WTC11 (cell line): ENCODE data around the gene RMI2. TPM values are rescaled to one million over a fixed set of nuclear protein-coding genes. Genes with fewer than 3 reads are reported as not detected.
"Not testable (repeated sequence)": the region's sequence is repeated elsewhere in the genome, so short reads cannot be mapped to it uniquely, and the experiment has no call there.

ENCODE experiments used
- ATAC-seq: fragments of 200-7000 bp; cut with Tn5 transposase; 2 replicates; pipeline ENCODE4 v1.10.0; 2021; ENCODE audit warnings: mild to moderate bottlenecking, moderate library complexity
- CTCF ChIA-PET: fragments of 300-600 bp; sonication (Branson Sonifier 250); formaldehyde crosslinking; loops from one replicate; lab custom pipeline; 2021; ENCODE audit warnings: antibody characterized with exemption; lab: Charles Lee
- POLR2A ChIA-PET: fragments of 350-600 bp; sonication (Branson Sonifier 250); formaldehyde crosslinking; loops from one replicate; lab custom pipeline; 2021; ENCODE audit warnings: antibody characterized with exemption; lab: Charles Lee
- DNase-seq: peaks from one replicate; pipeline ENCODE4 v3.0.0; 2021; ENCODE audit warnings: low spot score
- H3K27ac Mint-ChIP-seq: 2 replicates; pipeline ENCODE4 v1.8.0; 2021; ENCODE audit warnings: mixed read lengths
- H3K27me3 Mint-ChIP-seq: 2 replicates; pipeline ENCODE4 v1.8.0; 2021; ENCODE audit warnings: low read depth, mild to moderate bottlenecking, moderate library complexity, mixed read lengths
- H3K36me3 Mint-ChIP-seq: 2 replicates; pipeline ENCODE4 v1.8.0; 2021; ENCODE audit warnings: mixed read lengths
- H3K4me1 Mint-ChIP-seq: 2 replicates; pipeline ENCODE4 v1.8.0; 2022; ENCODE audit warnings: mixed read lengths
- H3K4me3 Mint-ChIP-seq: 2 replicates; pipeline ENCODE4 v1.8.0; 2021; ENCODE audit warnings: mild to moderate bottlenecking, moderate library complexity, mixed read lengths
- H3K9me3 Mint-ChIP-seq: 2 replicates; pipeline ENCODE4 v1.8.0; 2021; ENCODE audit warnings: mixed read lengths
- CTCF ChIP-seq: fragments of 200-600 bp; IDR thresholded peaks from 2 replicates; pipeline ENCODE4 v1.8.0; 2022; ENCODE audit warnings: antibody characterized with exemption
- ESRRA ChIP-seq: sonication (generic); formaldehyde crosslinking; IDR thresholded peaks from 2 replicates; pipeline ENCODE4 v1.8.1; 2022; ENCODE audit warnings: mild to moderate bottlenecking, missing genetic modification reagents, borderline replicate concordance
- FOXK1 ChIP-seq: sonication (generic); formaldehyde crosslinking; IDR thresholded peaks from 2 replicates; pipeline ENCODE4 v1.8.0; 2022; ENCODE audit warnings: mild to moderate bottlenecking, moderate library complexity, missing genetic modification reagents
- IRF2 ChIP-seq: sonication (generic); formaldehyde crosslinking; IDR thresholded peaks from 2 replicates; pipeline ENCODE4 v1.8.0; 2022; ENCODE audit warnings: low read depth, missing genetic modification reagents, borderline replicate concordance
- JUN ChIP-seq: sonication (generic); formaldehyde crosslinking; IDR thresholded peaks from 2 replicates; pipeline ENCODE4 v1.8.0; 2023; ENCODE audit warnings: mild to moderate bottlenecking, missing genetic modification reagents
- NFE2L1 ChIP-seq: sonication (generic); formaldehyde crosslinking; IDR thresholded peaks from 2 replicates; pipeline ENCODE4 v1.8.1; 2023; ENCODE audit warnings: missing genetic modification reagents
- NR1H2 ChIP-seq: sonication (generic); formaldehyde crosslinking; IDR thresholded peaks from 2 replicates; pipeline ENCODE4 v1.9.0; 2021; ENCODE audit warnings: mild to moderate bottlenecking, moderate library complexity, missing genetic modification reagents
- ZNF121 ChIP-seq: sonication (generic); formaldehyde crosslinking; IDR thresholded peaks from 2 replicates; pipeline ENCODE4 v1.8.0; 2023; ENCODE audit warnings: missing genetic modification reagents
- ZNF219 ChIP-seq: sonication (generic); formaldehyde crosslinking; IDR thresholded peaks from 2 replicates; pipeline ENCODE4 v1.8.0; 2023; ENCODE audit warnings: missing genetic modification reagents, mild to moderate bottlenecking, borderline replicate concordance
- total RNA-seq: library from RNA; stranded (reverse); gene quantifications from 3 replicates; pipeline ENCODE4 v1.2.3, GENCODE V29; 2021
- TF ChIP-seq, protein P1 (sequence below): fragments of 250-450 bp; sonication (Bioruptor Pico); IDR thresholded peaks from 2 replicates; pipeline ENCODE4 v2.1.2; 2022; ENCODE audit warnings: mild to moderate bottlenecking, moderate library complexity
- TF ChIP-seq, protein P2 (sequence below): sonication (generic); formaldehyde crosslinking; IDR thresholded peaks from 2 replicates; pipeline ENCODE4 v1.8.1; 2022; ENCODE audit warnings: missing genetic modification reagents, borderline replicate concordance
- TF ChIP-seq, protein P3 (sequence below): sonication (generic); formaldehyde crosslinking; IDR thresholded peaks from 2 replicates; pipeline ENCODE4 v1.8.1; 2023; ENCODE audit warnings: mild to moderate bottlenecking, missing genetic modification reagents

RMI2 gene
- total RNA-seq, 1 experiment from 2014 or later = 79.0 TPM

GRCh38 chr16:11367483-11367906 lies 22.2 kb downstream of the RMI2 start (continued):
- TF ChIP-seq ZNF219 (CRISPR knock-in tag) = no peak
- no peak for TF ChIP-seq IRF2
- no peak for TF ChIP-seq ESRRA (CRISPR knock-in tag)
- TF ChIP-seq, protein P1, sequence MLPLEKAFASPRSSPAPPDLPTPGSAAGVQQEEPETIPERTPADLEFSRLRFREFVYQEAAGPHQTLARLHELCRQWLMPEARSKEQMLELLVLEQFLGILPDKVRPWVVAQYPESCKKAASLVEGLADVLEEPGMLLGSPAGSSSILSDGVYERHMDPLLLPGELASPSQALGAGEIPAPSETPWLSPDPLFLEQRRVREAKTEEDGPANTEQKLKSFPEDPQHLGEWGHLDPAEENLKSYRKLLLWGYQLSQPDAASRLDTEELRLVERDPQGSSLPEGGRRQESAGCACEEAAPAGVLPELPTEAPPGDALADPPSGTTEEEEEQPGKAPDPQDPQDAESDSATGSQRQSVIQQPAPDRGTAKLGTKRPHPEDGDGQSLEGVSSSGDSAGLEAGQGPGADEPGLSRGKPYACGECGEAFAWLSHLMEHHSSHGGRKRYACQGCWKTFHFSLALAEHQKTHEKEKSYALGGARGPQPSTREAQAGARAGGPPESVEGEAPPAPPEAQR (CRISPR knock-in tag) = no peak
- no peak for TF ChIP-seq JUN (CRISPR knock-in tag)
- TF ChIP-seq NFE2L1 (CRISPR knock-in tag) = no peak
- TF ChIP-seq, protein P2, sequence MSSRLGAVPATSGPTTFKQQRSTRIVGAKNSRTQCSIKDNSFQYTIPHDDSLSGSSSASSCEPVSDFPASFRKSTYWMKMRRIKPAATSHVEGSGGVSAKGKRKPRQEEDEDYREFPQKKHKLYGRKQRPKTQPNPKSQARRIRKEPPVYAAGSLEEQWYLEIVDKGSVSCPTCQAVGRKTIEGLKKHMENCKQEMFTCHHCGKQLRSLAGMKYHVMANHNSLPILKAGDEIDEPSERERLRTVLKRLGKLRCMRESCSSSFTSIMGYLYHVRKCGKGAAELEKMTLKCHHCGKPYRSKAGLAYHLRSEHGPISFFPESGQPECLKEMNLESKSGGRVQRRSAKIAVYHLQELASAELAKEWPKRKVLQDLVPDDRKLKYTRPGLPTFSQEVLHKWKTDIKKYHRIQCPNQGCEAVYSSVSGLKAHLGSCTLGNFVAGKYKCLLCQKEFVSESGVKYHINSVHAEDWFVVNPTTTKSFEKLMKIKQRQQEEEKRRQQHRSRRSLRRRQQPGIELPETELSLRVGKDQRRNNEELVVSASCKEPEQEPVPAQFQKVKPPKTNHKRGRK = no peak

GRCh38 chr16:11370084-11370931 lies 25.0 kb downstream of the RMI2 start:
- DNase-seq = no peak
- no peak overlapping the region for H3K4me3 Mint-ChIP-seq
- peak overlapping the region; percentile 4; the same call in 1 of the 2 replicates for H3K27ac Mint-ChIP-seq
- ChIA-PET CTCF (interaction anchor here (0.6 to 4.2 kb wide), 11 partner anchors 15 to 420 kb away, joined by 3 to 148 read pairs (median 6); partner anchors contain the start of gene SOCS1), POLR2A (interaction anchor here (2.2 kb wide), 1 partner anchor 115 kb away, joined by 18 read pairs; the partner anchor contains the start of gene SOCS1)
- H3K36me3 Mint-ChIP-seq = no peaks in the 10 kb centered on the region
- H3K27me3 Mint-ChIP-seq = no peaks in the 10 kb centered on the region
- peaks cover 18% of the 10 kb centered on the region for H3K4me1 Mint-ChIP-seq
- no peaks in the 10 kb centered on the region for H3K9me3 Mint-ChIP-seq
- TF ChIP-seq ZNF121 (no peak), NR1H2 (CRISPR knock-in tag) (no peak), FOXK1 (CRISPR knock-in tag) (no peak), CTCF (no peak)
- TF ChIP-seq, protein P1 (CRISPR knock-in tag) = no peak
- TF ChIP-seq, protein P3, sequence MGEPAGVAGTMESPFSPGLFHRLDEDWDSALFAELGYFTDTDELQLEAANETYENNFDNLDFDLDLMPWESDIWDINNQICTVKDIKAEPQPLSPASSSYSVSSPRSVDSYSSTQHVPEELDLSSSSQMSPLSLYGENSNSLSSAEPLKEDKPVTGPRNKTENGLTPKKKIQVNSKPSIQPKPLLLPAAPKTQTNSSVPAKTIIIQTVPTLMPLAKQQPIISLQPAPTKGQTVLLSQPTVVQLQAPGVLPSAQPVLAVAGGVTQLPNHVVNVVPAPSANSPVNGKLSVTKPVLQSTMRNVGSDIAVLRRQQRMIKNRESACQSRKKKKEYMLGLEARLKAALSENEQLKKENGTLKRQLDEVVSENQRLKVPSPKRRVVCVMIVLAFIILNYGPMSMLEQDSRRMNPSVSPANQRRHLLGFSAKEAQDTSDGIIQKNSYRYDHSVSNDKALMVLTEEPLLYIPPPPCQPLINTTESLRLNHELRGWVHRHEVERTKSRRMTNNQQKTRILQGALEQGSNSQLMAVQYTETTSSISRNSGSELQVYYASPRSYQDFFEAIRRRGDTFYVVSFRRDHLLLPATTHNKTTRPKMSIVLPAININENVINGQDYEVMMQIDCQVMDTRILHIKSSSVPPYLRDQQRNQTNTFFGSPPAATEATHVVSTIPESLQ (CRISPR knock-in tag) = no peak
- ATAC-seq = no peak

- not testable (repeated sequence) for H3K4me3 Mint-ChIP-seq, ATAC-seq, H3K27me3 Mint-ChIP-seq, H3K36me3 Mint-ChIP-seq, H3K9me3 Mint-ChIP-seq, DNase-seq
- Mint-ChIP-seq H3K27ac (peak overlapping the region; percentile 4; the same call in 1 of the 2 replicates), H3K4me1 (peaks cover 18% of the 10 kb centered on the region)
- CTCF ChIA-PET = interaction anchor here (0.6 to 4.2 kb wide), 13 partner anchors 14 to 402 kb away, joined by 3 to 148 read pairs (median 6); partner anchors contain the start of gene SOCS1
- POLR2A ChIA-PET = interaction anchor here (2.2 kb wide), 1 partner anchor 116 kb away, joined by 18 read pairs; the partner anchor contains the start of gene SOCS1
Observed at GRCh38 chr16:11370932-11371279, 25.6 kb downstream of the RMI2 start.
